AG04450 (cell line): Measurements from ENCODE around the gene IFNA5. TPM values are rescaled to one million over a fixed set of nuclear protein-coding genes. Genes with fewer than 3 reads are reported as not detected.

Experiments used
- CTCF ChIA-PET: fragments of 300-600, 350-600 bp; formaldehyde crosslinking; extraction: SDS; loops from one replicate; lab custom pipeline; 2022; ENCODE audit warnings: antibody characterized with exemption, inconsistent platforms; lab: Charles Lee
- POLR2A ChIA-PET: fragments of 350-600 bp; formaldehyde crosslinking; extraction: SDS; loops from one replicate; lab custom pipeline; 2021; ENCODE audit warnings: antibody characterized with exemption, inconsistent platforms; lab: Yijun Ruan, JAX
- DNase-seq: peaks from one replicate; pipeline ENCODE4 v3.0.0-alpha.2; 2011; ENCODE audit warnings: low read depth, low spot score
- H3K27ac ChIP-seq: one replicate; pipeline ENCODE4 v1.5.1; 2012; ENCODE audit warnings: low read depth, low read length, control low read depth
- H3K27me3 ChIP-seq: one replicate; pipeline ENCODE4 v1.6.0; 2012; ENCODE audit warnings: low read length; ENCODE audit not compliant: control insufficient read depth, insufficient read depth
- H3K4me3 ChIP-seq: 2 replicates; pipeline ENCODE4 v1.5.1; 2011; ENCODE audit warnings: mild to moderate bottlenecking, low read depth, low read length, control low read depth
- H3K9me3 ChIP-seq: 2 replicates; pipeline ENCODE4 v1.5.1; 2012; ENCODE audit warnings: low read length; ENCODE audit not compliant: control insufficient read depth, insufficient read depth
- polyA plus RNA-seq: library from polyadenylated mRNA; depleted of rRNA; stranded (reverse); fragments of >200 nt; gene quantifications from 2 replicates; pipeline ENCODE4 v1.2.3, GENCODE V29; 2011
- TF ChIP-seq, protein P1 (sequence below): IDR thresholded peaks from 2 replicates; pipeline ENCODE4 v1.5.1; 2011; ENCODE audit warnings: low read depth, low read length, control low read depth, inconsistent platforms

The IFNA5 gene
- polyA plus RNA-seq, 1 experiment = not detected

DNA sequence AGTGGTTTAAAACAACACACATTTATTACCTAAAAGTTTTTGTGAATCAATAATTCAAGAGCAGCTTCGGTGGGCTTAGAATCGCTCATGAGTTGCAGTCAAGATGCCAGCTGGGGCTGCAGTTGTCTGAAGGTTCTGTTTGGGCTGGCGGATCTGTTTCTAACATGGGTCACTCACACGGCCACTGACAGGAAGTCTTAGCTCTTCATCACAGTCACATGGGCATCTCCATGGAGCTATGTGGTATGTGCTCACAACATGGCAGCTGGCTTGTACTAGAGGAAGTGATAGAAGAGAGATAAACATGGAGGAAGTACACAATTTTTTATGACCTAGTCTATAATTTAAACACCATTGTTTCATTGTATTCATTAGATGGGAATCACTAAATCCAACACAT lies 18.9 kb upstream of the IFNA5 start:
- CTCF ChIA-PET = interaction anchor here (0.6 to 1.9 kb wide), 5 partner anchors 10 to 465 kb away, joined by 3 to 13 read pairs (median 5); no protein-coding TSS in a partner anchor
- POLR2A ChIA-PET = no interaction called here
- Histone ChIP-seq H3K27me3 (no peaks in the 10 kb centered on the region), H3K9me3 (no peaks in the 10 kb centered on the region), H3K27ac (no peak overlapping the region), H3K4me3 (no peak overlapping the region)
- DNase-seq = no peak
- TF ChIP-seq, protein P1, sequence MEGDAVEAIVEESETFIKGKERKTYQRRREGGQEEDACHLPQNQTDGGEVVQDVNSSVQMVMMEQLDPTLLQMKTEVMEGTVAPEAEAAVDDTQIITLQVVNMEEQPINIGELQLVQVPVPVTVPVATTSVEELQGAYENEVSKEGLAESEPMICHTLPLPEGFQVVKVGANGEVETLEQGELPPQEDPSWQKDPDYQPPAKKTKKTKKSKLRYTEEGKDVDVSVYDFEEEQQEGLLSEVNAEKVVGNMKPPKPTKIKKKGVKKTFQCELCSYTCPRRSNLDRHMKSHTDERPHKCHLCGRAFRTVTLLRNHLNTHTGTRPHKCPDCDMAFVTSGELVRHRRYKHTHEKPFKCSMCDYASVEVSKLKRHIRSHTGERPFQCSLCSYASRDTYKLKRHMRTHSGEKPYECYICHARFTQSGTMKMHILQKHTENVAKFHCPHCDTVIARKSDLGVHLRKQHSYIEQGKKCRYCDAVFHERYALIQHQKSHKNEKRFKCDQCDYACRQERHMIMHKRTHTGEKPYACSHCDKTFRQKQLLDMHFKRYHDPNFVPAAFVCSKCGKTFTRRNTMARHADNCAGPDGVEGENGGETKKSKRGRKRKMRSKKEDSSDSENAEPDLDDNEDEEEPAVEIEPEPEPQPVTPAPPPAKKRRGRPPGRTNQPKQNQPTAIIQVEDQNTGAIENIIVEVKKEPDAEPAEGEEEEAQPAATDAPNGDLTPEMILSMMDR = no peak

DNA sequence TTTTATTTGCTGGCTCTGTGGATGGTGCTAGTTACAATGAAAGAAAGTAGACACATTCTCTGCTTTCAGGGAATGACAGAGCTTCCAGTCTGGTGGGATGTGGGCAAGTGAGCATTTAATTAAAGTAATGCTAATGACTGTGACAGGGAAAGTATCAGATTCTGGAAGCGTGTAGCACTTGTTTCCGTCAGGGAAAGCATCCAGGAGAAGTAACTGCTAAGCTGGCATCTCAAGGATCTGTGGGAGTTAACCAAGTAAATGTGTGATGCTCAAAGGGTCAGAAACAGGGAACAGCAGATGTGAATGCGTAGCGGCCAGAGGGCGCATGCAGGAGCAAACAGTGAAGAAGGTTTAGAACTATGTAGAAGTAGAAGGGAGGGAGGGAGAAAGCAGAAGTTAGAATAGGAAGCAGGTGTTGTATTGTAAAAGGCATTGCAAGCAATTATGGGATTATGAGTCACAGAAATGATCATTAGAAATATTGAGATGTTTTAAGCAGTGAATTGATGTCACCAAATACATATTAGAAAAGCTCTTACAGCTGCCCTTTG lies 17.9 kb upstream of the IFNA5 start:
- DNase-seq = no peak
- CTCF ChIA-PET = interaction anchor here (0.6 to 3.4 kb wide), 7 partner anchors 72 to 212 kb away, joined by 3 to 17 read pairs (median 6); no protein-coding TSS in a partner anchor
- Histone ChIP-seq H3K27ac (no peak overlapping the region), H3K4me3 (no peak overlapping the region), H3K9me3 (no peaks in the 10 kb centered on the region), H3K27me3 (no peaks in the 10 kb centered on the region)
- POLR2A ChIA-PET = no interaction called here
- TF ChIP-seq, protein P1 = no peak

DNA sequence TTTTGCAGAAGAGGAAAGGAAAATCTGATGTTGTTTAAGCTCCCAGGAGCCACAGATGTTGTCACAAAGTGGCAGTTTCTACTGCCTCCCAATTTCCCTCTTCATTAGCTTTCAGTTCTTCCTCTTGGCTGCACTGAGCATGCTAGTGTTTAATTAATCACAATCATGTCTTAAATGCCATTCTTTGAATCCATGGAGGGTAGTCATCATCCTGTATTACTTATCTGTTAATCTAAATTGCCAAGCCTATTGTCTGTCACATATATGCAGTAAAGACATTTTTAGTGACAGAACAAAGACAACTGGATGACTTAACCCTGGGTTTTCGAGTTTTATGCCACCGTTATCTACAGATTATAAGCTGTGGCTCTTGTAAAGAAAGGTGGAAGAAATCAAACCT lies 15.4 kb upstream of the IFNA5 start:
- Histone ChIP-seq H3K27ac (no peak overlapping the region), H3K9me3 (no peaks in the 10 kb centered on the region), H3K27me3 (peaks cover 2% of the 10 kb centered on the region), H3K4me3 (no peak overlapping the region)
- ChIA-PET POLR2A (no interaction called here), CTCF (interaction anchor here (0.8 to 3.4 kb wide), 5 partner anchors 9 to 145 kb away, joined by 4 to 17 read pairs (median 5); no protein-coding TSS in a partner anchor)
- DNase-seq = no peak
- TF ChIP-seq, protein P1 = no peak

DNA sequence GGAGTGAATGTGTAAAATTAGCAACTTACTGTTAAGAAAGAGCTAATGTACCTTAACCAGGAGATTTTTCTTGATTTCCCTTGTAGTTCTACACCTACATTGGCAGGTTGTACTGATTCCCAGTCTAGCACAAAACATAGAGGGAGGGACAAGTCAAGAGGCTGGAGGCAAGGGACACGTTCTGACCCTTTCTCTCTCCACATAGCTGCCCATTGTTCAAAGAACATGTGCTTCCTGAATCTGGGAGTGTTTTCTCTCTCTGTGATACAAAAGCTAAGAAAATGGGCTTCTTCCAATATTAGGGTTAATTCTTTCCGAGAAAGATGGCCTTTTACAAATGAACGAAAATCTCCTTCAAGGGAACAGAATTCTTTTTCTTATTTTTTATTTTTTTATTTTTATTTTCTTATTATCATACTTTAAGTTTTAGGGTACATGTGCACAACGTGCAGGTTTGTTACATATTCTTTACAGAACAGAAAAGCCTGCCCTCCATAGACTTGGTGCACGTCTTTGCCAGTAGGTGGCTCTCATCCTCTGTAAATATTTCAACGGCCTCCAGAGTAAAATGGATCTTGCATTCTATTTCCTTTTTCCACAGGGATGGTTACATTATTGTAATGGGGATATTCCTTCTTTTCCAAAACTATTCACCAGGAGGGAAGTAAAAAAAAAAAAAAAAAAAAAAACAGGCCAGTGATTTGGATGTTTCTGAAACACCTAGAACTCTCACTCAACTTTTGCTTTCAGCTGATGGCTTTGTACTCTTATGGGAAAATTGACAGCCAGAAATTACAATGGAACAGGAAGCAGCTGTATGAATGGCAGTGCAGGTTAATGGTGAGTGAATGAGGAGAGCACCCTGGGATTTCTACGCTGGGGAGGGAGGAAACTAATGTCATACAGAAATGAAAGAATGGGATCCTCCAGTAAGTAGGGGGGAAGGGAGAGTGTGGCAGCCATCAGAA lies 13.1 kb upstream of the IFNA5 start:
- TF ChIP-seq, protein P1 = peak; percentile 75
- Histone ChIP-seq H3K4me3 (no peak overlapping the region), H3K27ac (no peak overlapping the region), H3K9me3 (no peaks in the 10 kb centered on the region), H3K27me3 (peaks cover 5% of the 10 kb centered on the region)
- POLR2A ChIA-PET = no interaction called here
- CTCF ChIA-PET = interaction anchor here (0.5 to 5.0 kb wide), 54 partner anchors 8 to 1504 kb away, joined by 3 to 34 read pairs (median 4); partner anchors contain the start of gene KLHL9
- no peak for DNase-seq

DNA sequence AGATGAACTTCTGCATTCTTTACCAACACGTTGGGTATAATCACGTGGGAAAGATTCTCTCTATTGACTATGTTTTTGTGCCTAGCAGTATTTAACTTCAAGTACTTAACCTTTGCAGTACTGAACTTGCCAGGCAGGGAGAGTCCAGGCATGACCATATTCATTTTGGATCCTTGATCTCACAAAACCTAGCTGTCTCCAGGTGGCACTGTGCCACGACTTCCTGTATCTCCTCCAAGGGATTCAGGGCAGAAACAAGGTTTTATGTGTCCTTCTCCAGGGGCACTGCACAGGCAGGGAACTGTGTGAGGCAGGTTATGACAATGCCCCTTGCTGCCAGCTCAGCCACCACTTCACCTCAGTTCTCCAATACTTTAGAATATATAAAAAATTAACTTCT lies 11.7 kb upstream of the IFNA5 start:
- ChIA-PET POLR2A (no interaction called here), CTCF (interaction anchor here (1.5 to 5.0 kb wide), 4 partner anchors 9 to 118 kb away, joined by 3 to 34 read pairs (median 26); no protein-coding TSS in a partner anchor)
- no peak for DNase-seq
- H3K9me3 ChIP-seq = no peaks in the 10 kb centered on the region
- H3K27ac ChIP-seq = no peak overlapping the region
- H3K27me3 ChIP-seq = peaks cover 5% of the 10 kb centered on the region
- H3K4me3 ChIP-seq = no peak overlapping the region
- TF ChIP-seq, protein P1 = no peak
